GM10248 (cell line): Measurements from ENCODE around the gene PLK2.

Experiments
- CTCF ChIA-PET: fragments of 300-600 bp; sonication (Branson Sonifier 250); formaldehyde crosslinking; extraction: SDS; loops from one replicate; lab custom pipeline; 2021; ENCODE audit warnings: antibody characterized with exemption; lab: Yijun Ruan, JAX
- POLR2A ChIA-PET: fragments of 350-650 bp; sonication (Branson Sonifier 250); formaldehyde crosslinking; extraction: SDS; loops from one replicate; lab custom pipeline; 2020; ENCODE audit warnings: antibody characterized with exemption; lab: Yijun Ruan, JAX
- DNase-seq: peaks from one replicate; pipeline ENCODE4 v3.0.0; 2012; ENCODE audit errors: extremely low spot score
- CTCF ChIP-seq: IDR thresholded peaks from 2 replicates; pipeline ENCODE4 v1.5.1; 2012; ENCODE audit warnings: mild to moderate bottlenecking, low read depth; ENCODE audit errors: extremely low read depth, missing control alignments, control extremely low read depth

The PLK2 gene

DNA sequence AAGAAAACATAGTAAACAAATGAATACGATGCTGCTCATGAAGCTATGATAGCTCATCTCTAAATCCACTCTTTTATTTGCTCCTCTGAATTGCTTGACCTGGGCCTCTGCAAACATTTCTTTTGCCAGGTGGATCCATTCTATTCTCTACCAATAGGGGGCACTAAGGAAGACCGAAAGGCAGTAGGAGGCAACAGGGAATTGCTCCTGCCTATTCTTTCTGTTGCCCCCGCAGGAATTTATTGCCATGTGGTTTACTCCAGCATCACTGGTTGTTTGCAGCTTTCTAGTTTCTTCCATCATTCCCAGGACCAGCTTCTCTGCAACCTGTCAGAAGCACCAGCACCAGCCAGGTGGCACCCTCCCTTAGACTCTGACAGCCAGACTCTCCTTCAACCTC is 36.6 kb upstream of the PLK2 start:
- no peak for TF ChIP-seq CTCF
- ChIA-PET POLR2A (no interaction called here), CTCF (interaction anchor here (1.0 to 4.2 kb wide), 8 partner anchors 9 to 353 kb away, joined by 3 to 39 read pairs (median 6); no protein-coding TSS in a partner anchor)
- DNase-seq, result no peak

GRCh38 chr5:58493141-58493540 is 33.3 kb upstream of the PLK2 start:
- no peak for TF ChIP-seq CTCF
- CTCF ChIA-PET, result interaction anchor here (1.0 kb wide), 1 partner anchor 357 kb away, joined by 3 read pairs; no protein-coding TSS in a partner anchor
- POLR2A ChIA-PET, result no interaction called here
- DNase-seq, result no peak

- ChIA-PET CTCF (no interaction called here), POLR2A (no interaction called here)
- no peak for TF ChIP-seq CTCF
- peak; percentile 19 for DNase-seq
Measured at GRCh38 chr5:58491216-58491892, 31.5 kb upstream of the PLK2 start, which contains the start of gene GAPT. Gene GAPT (plus strand): TSS chr5:58491435. CDS start chr5:58494537, 3,102 bp downstream.

GRCh38 chr5:58490402-58491050 is 30.6 kb upstream of the PLK2 start:
- no peak for DNase-seq
- CTCF ChIA-PET, result interaction anchor here (4.2 kb wide), 1 partner anchor 13 kb away, joined by 19 read pairs; no protein-coding TSS in a partner anchor
- no peak for TF ChIP-seq CTCF
- POLR2A ChIA-PET, result no interaction called here

- ChIA-PET POLR2A (no interaction called here), CTCF (interaction anchor here (0.8 to 4.2 kb wide), 9 partner anchors 9 to 330 kb away, joined by 3 to 19 read pairs (median 4); no protein-coding TSS in a partner anchor)
- DNase-seq, result no peak
- TF ChIP-seq CTCF, result no peak
Measured at GRCh38 chr5:58486290-58486689, 26.4 kb upstream of the PLK2 start.

DNA sequence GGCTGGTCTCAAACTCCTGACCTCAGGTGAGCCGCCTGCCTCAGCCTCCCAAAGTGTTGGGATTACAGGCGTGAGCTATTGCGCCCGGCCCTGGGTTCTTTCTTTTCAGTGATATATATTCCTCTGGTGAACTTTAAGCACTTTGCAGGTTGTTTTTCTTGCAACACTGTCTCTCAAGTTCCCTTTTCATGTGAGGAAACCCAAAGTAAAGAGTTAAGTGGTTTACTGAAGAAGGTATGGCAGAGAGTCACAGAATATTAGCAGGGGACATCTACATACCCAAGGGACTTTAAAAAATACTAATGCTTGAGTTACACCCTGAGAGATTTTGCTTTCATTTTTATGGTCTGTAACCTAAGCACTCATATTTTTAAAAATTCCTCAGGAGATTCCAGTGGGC is 24.6 kb upstream of the PLK2 start:
- CTCF ChIA-PET, result interaction anchor here (1.6 kb wide), 1 partner anchor 13 kb away, joined by 6 read pairs; no protein-coding TSS in a partner anchor
- no peak for TF ChIP-seq CTCF
- DNase-seq, result no peak
- POLR2A ChIA-PET, result no interaction called here
